ENCODE measurements around the gene SLC9A1.

The SLC9A1 gene

GRCh38 chr1:27095576-27095975 lies 59.3 kb downstream of the SLC9A1 start:
- H3K4me3 ChIP-seq (ENCODE audit: low read depth, low read length): no peak overlapping the region
- H3K4me1 ChIP-seq: peaks cover 4% of the 10 kb centered on the region
- no peak for TF ChIP-seq CTCF (IDR thresholded peaks at IDR 0.05)
- H3K27me3 ChIP-seq (ENCODE audit: control insufficient read depth, insufficient read depth, low read length): no peaks in the 10 kb centered on the region
- no peaks in the 10 kb centered on the region for H3K36me3 ChIP-seq (ENCODE audit: control insufficient read depth, insufficient read depth, low read length)
- no peaks in the 10 kb centered on the region for H3K79me2 ChIP-seq
- no peak overlapping the region for H3K27ac ChIP-seq
- no peaks in the 10 kb centered on the region for H3K9me3 ChIP-seq (ENCODE audit: control insufficient read depth, low read length)
- no peak overlapping the region for H3K4me2 ChIP-seq (ENCODE audit: low read length)
- no peak overlapping the region for H2AFZ ChIP-seq
- H3K9ac ChIP-seq: no peak overlapping the region

- no peaks in the 10 kb centered on the region for H3K9me3 ChIP-seq (ENCODE audit: control insufficient read depth, low read length)
- no peaks in the 10 kb centered on the region for H3K36me3 ChIP-seq (ENCODE audit: control insufficient read depth, insufficient read depth, low read length)
- H3K27me3 ChIP-seq (ENCODE audit: control insufficient read depth, insufficient read depth, low read length): no peaks in the 10 kb centered on the region
- no peaks in the 10 kb centered on the region for H3K79me2 ChIP-seq
- no peak overlapping the region for H2AFZ ChIP-seq
- H3K27ac ChIP-seq: no peak overlapping the region
- H3K9ac ChIP-seq: no peak overlapping the region
- H3K4me1 ChIP-seq: no peaks in the 10 kb centered on the region
- no peak overlapping the region for H3K4me2 ChIP-seq (ENCODE audit: low read length)
- H3K4me3 ChIP-seq (ENCODE audit: low read depth, low read length): no peak overlapping the region
- TF ChIP-seq CTCF (IDR thresholded peaks at IDR 0.05): no peak
Measured at GRCh38 chr1:27092888-27093287, 62.0 kb downstream of the SLC9A1 start.

GRCh38 chr1:27090911-27091310 lies 64.0 kb downstream of the SLC9A1 start:
- H3K4me2 ChIP-seq (ENCODE audit: low read length): no peak overlapping the region
- no peaks in the 10 kb centered on the region for H3K79me2 ChIP-seq
- no peaks in the 10 kb centered on the region for H3K27me3 ChIP-seq (ENCODE audit: control insufficient read depth, insufficient read depth, low read length)
- no peaks in the 10 kb centered on the region for H3K4me1 ChIP-seq
- no peak overlapping the region for H3K4me3 ChIP-seq (ENCODE audit: low read depth, low read length)
- H3K9me3 ChIP-seq (ENCODE audit: control insufficient read depth, low read length): no peaks in the 10 kb centered on the region
- H3K9ac ChIP-seq: no peak overlapping the region
- no peak overlapping the region for H3K27ac ChIP-seq
- TF ChIP-seq CTCF (IDR thresholded peaks at IDR 0.05): no peak
- H3K36me3 ChIP-seq (ENCODE audit: control insufficient read depth, insufficient read depth, low read length): no peaks in the 10 kb centered on the region
- no peak overlapping the region for H2AFZ ChIP-seq

GRCh38 chr1:27087371-27088220 lies 67.3 kb downstream of the SLC9A1 start:
- no peak overlapping the region for H3K4me2 ChIP-seq (ENCODE audit: low read length)
- no peaks in the 10 kb centered on the region for H3K79me2 ChIP-seq
- H3K9ac ChIP-seq: no peak overlapping the region
- H2AFZ ChIP-seq: no peak overlapping the region
- no peaks in the 10 kb centered on the region for H3K4me1 ChIP-seq
- no peaks in the 10 kb centered on the region for H3K27me3 ChIP-seq (ENCODE audit: control insufficient read depth, insufficient read depth, low read length)
- no peak for TF ChIP-seq CTCF (IDR thresholded peaks at IDR 0.05)
- H3K36me3 ChIP-seq (ENCODE audit: control insufficient read depth, insufficient read depth, low read length): no peaks in the 10 kb centered on the region
- no peak overlapping the region for H3K27ac ChIP-seq
- H3K4me3 ChIP-seq (ENCODE audit: low read depth, low read length): no peak overlapping the region
- H3K9me3 ChIP-seq (ENCODE audit: control insufficient read depth, low read length): no peaks in the 10 kb centered on the region

GRCh38 chr1:27086628-27087027 lies 68.3 kb downstream of the SLC9A1 start:
- Histone ChIP-seq H3K9me3 (ENCODE audit: control insufficient read depth, low read length) (no peaks in the 10 kb centered on the region), H3K36me3 (ENCODE audit: control insufficient read depth, insufficient read depth, low read length) (no peaks in the 10 kb centered on the region), H2AFZ (no peak overlapping the region), H3K9ac (no peak overlapping the region), H3K27ac (no peak overlapping the region), H3K4me3 (ENCODE audit: low read depth, low read length) (no peak overlapping the region), H3K4me1 (no peaks in the 10 kb centered on the region), H3K4me2 (ENCODE audit: low read length) (no peak overlapping the region), H3K79me2 (no peaks in the 10 kb centered on the region), H3K27me3 (ENCODE audit: control insufficient read depth, insufficient read depth, low read length) (no peaks in the 10 kb centered on the region)
- no peak for TF ChIP-seq CTCF (IDR thresholded peaks at IDR 0.05)

Measured in parathyroid adenoma (tissue), 2 donors.